HG03066 (cell line): ENCODE measurements around the gene TRAPPC13.
"Not testable (repeated sequence)": the region's sequence is repeated elsewhere in the genome, so short reads cannot be mapped to it uniquely, and the experiment has no call there.

Experiments used
- ATAC-seq: cut with Tn5 transposase; IDR thresholded peaks from one replicate; pipeline ENCODE4 v1.9.1; 2021; ENCODE audit warnings: low read depth; ENCODE audit not compliant: unreplicated experiment

The TRAPPC13 gene

GRCh38 chr5:65624571-65625555 lies at the start of gene TRAPPC13, which contains the start of gene SHLD3:
Gene TRAPPC13 (plus strand): TSS chr5:65625027. CDS start chr5:65625061, 34 bp downstream.
Gene SHLD3 (plus strand): TSS chr5:65625027. CDS start chr5:65629588, 4,561 bp downstream.
- peak; percentile 74 for ATAC-seq

DNA sequence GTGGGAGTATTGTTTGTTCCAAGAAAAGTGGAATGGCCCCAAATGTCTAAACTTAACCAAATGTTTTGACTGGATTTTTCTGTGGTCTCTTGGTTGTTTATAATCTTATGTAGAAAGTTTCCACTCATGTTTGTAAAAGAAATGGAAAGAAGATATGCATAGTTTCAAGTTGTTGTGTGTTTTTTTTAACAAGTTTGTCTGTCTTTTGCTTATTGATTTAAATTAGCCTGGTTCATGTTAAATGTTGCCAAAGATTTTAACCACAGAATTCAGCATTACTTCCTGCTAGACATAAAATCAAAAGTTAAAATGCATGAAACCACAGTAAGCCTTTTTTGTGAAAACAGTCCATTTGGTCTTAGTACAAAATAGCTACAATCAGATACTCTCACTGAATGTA lies 47.7 kb upstream of the TRAPPC13 start:
- ATAC-seq, result no peak

DNA sequence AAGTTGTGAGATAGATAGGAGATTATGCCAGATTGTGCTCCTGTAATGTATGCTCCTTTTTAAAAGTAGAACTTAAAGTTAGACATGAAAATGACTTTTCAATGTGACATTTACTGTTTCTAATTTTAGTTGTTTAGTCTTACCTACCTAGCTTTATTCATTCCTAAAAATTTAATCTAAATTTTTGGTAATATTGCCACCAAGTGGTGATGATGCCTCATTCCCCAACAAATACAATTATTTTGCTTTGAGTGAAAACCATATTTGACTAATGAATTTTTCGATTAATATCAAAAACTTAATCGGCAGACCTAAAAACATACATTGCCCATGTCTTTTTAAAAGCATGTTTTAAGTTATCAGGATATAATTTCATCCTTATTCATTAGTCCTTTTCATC lies 36.1 kb upstream of the TRAPPC13 start:
- no peak for ATAC-seq

DNA sequence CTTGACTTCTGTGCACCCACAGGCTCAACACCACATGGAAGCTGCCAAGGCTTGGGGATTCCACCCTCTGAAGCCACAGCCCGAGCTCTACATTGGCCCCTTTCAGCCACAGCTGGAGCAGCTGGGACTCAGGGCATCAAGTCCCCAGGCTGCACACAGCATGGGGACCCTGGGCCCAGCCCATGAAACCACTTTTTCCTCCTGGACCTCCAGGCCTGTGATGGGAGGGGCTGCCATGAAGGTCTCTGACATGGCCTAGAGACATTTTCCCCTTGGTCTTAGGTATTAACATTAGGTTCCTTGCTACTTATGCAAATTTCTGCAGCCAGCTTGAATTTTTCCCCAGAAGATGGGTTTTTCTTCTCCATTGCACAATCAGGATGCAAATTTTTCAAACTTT lies 23.1 kb upstream of the TRAPPC13 start:
- not testable (repeated sequence) for ATAC-seq

DNA sequence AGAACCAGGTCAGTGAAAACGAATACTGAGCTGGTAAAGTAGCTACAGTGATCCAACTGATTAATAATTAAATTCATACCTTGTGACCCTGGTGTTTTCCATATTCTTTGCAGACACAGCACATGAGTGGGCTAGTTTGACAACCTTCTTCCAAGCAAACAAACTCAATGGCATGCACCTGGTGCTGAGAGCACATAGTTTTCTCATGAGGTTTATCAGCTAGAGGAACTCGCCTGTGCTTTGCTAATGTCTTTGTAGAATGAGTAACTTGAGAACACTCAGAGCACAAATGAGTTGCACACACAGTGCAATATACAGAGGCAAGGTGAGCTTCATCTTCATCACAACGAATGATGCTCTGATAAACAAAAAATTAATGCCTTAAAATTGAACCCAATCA lies 13.3 kb upstream of the TRAPPC13 start:
- no peak for ATAC-seq

DNA sequence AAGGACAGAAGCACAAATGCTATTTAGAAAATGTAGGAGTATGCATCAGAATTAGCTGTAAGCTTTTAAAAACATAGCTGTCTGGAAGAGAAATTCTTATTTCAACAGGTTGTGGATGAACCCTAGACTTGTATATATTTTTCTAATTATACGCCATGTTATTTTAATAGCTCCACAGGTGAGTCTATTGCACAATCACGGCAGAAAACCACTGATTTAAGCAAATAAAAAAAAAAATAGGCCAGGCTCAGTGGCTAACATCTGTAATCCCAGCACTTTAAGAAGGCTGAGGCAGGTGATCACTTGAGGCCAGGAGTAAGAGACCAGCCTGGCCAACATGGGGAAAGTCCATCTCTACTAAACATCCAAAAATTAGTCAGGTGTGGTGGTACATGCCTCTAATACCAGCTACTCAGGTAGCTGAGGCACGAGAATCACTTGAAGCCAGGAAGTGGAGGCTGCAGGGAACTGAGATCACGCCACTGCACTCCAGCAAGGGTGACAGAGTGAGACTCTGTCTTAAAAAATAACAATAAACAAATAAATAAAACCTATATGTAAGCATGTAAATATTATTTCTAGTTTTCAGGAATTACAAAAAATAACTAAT lies 12.4 kb upstream of the TRAPPC13 start:
- no peak for ATAC-seq

DNA sequence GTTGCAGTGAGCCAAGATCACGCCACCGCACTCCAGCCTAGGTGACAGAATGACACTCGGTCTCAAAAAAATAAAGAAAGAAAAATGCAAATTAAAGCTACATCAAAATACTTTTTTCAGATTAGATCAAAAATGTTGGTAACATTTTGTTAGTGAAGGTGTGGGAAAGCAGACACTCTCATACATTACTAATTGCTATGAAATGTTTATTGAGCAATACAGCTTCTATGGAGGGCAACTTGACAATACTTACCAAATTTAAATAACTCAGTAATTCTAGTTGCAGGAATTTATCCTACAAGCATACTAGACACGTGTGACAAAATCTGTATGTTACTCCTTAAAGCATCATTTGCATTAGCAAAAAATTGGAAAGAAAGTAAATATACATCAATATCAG lies 4.8 kb upstream of the TRAPPC13 start:
- ATAC-seq, result no peak

DNA sequence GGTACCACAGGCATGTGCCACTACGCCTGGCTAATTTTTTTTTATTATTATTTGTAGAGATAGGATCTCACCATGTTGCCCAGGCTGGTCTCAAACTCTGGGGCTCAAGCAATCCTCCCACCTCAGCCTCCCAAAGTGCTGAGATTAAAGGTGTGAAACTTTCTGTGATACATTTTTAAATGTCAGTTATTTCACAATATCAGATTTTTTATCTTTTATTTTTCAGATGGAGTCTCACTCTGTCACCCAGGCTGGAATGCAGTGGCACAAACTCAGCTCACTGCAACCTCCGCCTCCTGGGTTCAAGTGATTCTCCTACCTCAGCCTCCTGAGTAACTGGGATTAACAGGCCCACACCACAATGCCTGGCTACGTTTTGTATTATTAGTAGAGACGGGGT lies 2.9 kb upstream of the TRAPPC13 start:
- not testable (repeated sequence) for ATAC-seq

- no peak for ATAC-seq
Observed at GRCh38 chr5:65623482-65623881, 1.3 kb upstream of the TRAPPC13 start.

DNA sequence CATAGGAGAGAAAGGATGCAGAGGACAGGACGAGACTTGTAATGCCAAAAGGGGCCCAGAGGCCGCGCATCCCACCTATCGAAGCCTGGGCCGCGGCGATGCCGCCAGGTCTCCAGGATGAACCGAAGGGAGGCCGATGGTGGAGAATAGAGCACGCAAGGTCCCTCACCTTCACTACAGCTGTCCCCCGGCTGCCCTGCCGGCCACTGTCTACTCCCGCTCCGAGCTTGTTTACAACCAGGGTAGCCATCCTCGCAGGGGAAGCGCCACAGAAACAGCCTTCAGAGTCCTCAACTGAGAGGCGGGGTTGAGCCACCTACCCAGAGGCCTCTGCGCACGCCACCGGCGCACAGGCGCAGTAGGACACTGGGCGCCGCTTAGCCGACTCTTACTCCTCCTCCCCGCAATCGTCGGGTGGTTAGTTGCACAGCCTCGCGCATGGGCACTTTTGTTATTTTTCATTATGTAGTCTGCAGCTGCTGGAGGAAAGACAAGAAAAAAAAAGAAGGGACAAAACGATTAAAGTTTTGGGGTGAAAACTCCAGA lies 729 bp upstream of the TRAPPC13 start, which contains the start of gene TRIM23:
Gene TRIM23, minus strand, starts transcription at position 309 of the 546 bp plus-strand sequence. Its CDS starts 59 bp downstream, at position 250.
- peak; percentile 95 for ATAC-seq

DNA sequence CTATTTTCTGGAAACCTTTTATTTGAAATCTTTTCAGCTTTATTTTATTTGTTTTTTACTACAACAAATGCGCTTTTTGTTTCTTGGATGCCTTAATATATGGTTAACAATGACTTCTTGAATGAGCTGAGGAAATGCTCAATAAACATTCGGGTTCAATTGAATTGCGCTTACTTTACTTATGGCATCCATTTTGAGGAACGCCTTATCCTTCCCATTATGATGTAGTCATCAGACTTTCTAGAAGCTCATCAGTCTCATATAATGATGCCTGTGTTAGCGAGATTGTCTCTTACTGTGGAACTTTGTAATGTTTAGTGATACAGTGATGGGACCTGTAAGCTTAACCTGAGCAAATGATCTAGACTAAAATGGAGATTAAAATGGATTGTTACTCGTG lies 916 bp downstream of the TRAPPC13 start:
- no peak for ATAC-seq

GRCh38 chr5:65630981-65631380 lies 6.2 kb downstream of the TRAPPC13 start:
- no peak for ATAC-seq

DNA sequence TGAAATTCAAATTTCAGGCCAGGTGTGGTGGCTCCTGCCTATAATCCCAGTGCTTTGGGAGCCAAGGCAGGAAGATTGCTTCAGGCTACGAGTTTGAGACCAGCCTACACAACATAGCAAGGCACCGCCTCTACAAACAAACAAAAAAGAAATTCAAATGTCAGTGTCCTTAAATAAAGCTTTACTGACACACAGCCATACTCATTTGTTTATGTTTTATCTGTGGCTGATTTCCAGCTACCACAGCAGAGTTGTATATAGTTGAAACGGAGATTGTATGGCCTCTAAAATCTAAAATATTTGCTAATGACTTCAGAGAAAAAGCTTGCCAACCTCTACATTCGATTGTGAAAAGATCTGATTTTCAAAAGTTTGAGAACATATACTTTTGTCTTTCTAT lies 15.4 kb downstream of the TRAPPC13 start:
- ATAC-seq, result no peak

- no peak for ATAC-seq
Observed at GRCh38 chr5:65646938-65647337, 22.1 kb downstream of the TRAPPC13 start.

- ATAC-seq, result no peak
Observed at GRCh38 chr5:65647941-65648340, 23.1 kb downstream of the TRAPPC13 start.

DNA sequence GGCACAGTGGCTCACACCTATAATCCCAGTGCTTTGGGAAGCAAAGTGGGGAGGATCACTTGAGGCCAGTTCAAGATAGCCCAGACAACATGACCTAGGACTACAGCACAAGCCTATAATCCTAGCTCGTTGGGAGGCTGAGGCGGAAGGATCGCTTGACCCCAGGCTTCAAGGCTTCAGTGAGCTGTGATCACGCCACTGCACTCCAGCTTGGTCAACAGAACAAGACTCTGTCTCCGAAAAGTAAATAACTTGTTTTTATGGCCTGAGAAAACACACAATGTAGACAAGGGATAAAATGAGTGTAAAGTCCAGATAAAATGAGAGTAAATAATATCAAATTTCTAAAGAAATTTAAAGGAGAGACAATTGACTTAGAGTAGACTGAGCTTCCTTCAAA lies 26.3 kb downstream of the TRAPPC13 start:
- ATAC-seq, result no peak

- no peak for ATAC-seq
Observed at GRCh38 chr5:65654713-65655112, 29.9 kb downstream of the TRAPPC13 start.

- ATAC-seq, result no peak
Observed at GRCh38 chr5:65663804-65664521, 39.1 kb downstream of the TRAPPC13 start.

DNA sequence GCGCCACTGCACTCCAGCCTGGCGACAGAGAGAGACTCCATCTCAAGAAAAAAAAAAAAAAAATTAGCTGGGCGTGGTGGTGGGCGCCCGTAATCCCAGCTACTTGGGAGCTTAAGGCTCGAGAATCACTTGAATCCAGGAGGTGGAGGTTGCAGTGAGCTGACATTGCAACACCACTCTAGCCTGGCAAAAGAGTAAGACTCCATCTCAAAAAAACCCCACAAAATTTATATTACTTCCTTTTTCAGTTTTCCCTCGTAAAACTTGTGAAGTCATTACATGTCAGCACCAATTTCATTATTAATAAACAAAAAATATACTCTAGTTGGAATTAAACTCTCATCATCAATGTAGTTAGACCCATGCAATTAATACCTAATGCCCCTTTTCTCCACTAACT lies 43.9 kb downstream of the TRAPPC13 start:
- ATAC-seq, result no peak

DNA sequence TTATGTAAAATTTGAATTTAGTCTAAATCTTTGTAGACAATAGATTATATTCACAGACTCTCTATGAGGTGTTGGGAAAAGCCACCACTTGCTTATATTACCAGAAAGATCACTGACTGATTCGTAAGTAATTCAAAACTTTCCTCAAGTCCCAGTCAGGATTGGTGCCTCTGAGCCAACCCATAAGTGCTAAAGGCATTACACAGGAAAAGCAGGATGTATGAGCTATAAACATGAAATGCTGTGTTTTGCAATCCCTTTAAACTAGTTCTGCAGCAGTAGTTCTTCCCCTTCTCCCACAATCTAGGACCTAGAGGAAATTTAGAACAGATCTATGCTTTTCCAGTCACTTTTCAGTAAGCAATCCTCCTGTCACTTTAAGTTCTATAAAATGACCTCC lies 48.0 kb downstream of the TRAPPC13 start:
- no peak for ATAC-seq

DNA sequence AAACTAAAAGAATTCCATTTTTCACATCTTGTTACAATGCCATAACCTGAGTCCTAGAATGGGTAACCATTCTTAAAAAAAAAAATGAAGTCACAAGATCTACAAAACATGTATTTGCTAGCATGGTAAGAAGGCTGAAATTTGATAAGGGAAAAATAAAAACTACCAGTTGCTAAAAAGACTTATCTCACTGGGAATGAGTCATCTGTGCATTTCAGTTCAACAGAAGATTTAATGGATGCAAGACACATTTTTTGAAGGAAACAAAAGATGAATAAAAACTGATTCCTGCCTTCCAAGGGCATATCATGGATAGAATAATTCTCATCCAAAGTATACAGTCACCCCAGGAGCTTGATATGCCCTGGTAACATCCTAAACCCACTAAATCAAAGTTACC lies 49.9 kb downstream of the TRAPPC13 start:
- no peak for ATAC-seq
